MG63 (cell line): ENCODE results near the gene SH2D3C. TPM values are rescaled to one million over a fixed set of nuclear protein-coding genes. Genes with fewer than 3 reads are reported as not detected.

Experiments used
- DNase-seq: peaks from one replicate; pipeline ENCODE4 v3.0.0-alpha.2; 2020
- H3K27me3 ChIP-seq: fragments of 250-450 bp; sonication (Bioruptor Pico); 2 replicates; pipeline ENCODE4 v1.5.1; 2020; ENCODE audit warnings: mild to moderate bottlenecking, moderate library complexity
- H3K36me3 ChIP-seq: fragments of 250-450 bp; sonication (Bioruptor Pico); 2 replicates; pipeline ENCODE4 v1.5.1; 2020; ENCODE audit warnings: mild to moderate bottlenecking, moderate library complexity
- H3K4me3 ChIP-seq: fragments of 250-450 bp; sonication (Bioruptor Pico); 2 replicates; pipeline ENCODE4 v1.5.1; 2020; ENCODE audit warnings: mild to moderate bottlenecking, moderate library complexity
- H3K9me3 ChIP-seq: fragments of 250-450 bp; sonication (Bioruptor Pico); 2 replicates; pipeline ENCODE4 v1.5.1; 2020; ENCODE audit warnings: mild to moderate bottlenecking, moderate library complexity
- total RNA-seq: library from RNA; depleted of rRNA; stranded (reverse); fragments of >200 nt; shearing (Covaris generic); gene quantifications from 2 replicates; pipeline ENCODE4 v1.2.3, GENCODE V29; 2014; ENCODE audit warnings: low replicate concordance

The SH2D3C gene
- total RNA-seq, 1 experiment from 2014 or later: not detected

DNA sequence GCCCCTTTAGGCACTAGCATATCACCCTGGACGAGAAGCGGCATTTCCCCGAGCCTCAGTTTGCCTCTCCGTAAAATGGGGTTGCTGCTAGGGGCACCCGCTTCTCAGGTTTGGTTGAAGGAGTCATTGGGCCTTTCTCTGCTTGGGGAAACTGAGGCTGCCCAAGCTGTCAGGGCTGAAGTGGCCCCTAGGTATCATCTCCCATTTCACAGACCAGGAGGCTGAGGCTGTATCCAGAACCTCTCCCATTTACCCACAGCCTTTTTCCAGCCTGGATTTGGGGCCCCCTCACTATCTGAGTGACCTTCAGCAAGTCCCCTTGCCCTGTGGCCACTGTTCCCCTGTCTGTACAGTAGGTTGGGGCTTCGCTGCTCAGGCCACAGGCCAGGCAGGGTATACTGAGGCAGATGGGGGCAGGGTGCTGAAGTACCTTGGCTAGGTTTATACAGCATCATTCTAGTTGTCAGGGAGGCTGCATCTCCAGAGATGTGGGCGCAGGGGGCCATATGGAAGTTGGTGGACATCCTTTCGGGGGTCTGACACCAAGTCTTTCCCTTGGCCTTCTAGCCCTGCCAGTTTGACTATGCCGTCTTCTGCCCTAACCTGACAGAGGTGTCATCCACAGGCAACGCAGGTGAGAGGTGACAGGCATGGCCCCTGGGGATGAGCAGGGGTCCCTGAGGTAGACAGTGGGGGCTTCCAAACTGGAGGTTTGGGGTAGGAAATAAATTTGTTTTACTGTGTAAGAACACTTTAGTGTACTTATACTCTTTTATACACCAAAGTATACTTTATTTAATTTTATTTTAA is 32.1 kb upstream of the SH2D3C start:
- Histone ChIP-seq H3K27me3 (no peaks in the 10 kb centered on the region), H3K4me3 (no peak overlapping the region), H3K36me3 (peaks cover 66% of the 10 kb centered on the region), H3K9me3 (no peaks in the 10 kb centered on the region)
- DNase-seq: no peak

DNA sequence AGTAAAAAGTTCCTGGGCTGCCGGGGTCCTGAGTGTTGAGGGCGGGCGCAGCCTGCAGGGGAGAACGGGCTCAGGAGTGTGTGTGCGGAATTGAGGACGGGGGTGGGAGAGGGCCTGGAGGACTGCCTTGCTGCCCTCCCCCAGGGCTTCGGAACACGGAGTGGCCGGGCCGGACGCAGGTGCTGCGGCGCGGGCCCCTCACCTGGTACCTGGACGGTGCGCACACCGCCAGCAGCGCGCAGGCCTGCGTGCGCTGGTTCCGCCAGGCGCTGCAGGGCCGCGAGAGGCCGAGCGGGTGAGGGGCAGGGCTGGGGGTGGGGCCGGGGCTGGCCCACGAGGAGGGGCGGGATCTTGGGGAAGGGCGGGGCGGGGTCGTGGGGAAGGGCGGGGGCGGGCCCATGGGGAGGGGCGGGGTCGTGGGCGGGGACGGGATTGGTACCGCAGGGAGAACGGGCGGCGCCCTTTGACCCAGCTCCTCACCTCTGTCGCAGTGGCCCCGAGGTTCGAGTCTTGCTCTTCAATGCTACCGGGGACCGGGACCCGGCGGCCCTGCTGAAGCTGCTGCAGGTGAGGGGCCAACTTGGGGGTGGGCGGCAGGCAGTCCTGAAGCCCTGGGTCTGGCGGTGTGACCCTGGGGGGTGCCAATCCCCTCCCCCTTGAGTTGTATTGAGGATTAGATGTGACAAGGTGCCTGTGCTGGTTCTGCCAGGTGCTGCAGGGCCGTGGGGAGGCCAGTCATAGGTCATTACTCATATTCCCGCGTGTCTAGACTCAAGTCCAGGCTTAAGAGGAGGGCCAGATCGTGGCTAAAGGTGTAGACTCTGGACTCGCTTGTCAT is 31.3 kb upstream of the SH2D3C start:
- Histone ChIP-seq H3K4me3 (no peak overlapping the region), H3K27me3 (no peaks in the 10 kb centered on the region), H3K36me3 (peaks cover 67% of the 10 kb centered on the region), H3K9me3 (no peaks in the 10 kb centered on the region)
- DNase-seq: no peak

DNA sequence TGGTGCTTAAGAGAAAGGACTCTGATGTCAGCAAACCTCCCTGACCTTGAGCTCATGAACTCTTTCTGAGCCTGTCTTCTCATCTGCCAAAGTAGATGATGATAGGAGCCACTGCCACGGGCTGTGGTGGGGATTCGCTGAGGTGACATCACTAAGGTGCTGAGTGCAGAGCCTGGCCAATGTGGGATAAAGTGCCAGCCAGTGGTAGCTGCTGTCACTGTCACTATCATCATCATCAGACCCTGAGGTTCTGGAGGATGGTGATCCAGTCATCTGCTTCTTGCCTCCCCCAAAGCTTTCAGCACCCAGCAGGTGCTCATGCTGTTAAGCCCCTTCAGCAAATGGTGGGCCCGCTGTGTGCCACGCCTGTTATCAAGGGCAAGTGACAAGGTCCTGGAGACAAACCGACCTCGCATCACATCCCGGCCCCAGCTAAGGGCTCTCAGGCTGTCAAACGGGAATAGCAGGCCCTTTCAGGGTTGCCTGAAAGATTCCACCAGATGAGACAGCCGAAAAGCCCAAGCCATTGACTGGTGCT is 30.6 kb upstream of the SH2D3C start:
- DNase-seq: no peak
- no peaks in the 10 kb centered on the region for H3K9me3 ChIP-seq
- peaks cover 68% of the 10 kb centered on the region for H3K36me3 ChIP-seq
- no peak overlapping the region for H3K4me3 ChIP-seq
- no peaks in the 10 kb centered on the region for H3K27me3 ChIP-seq

DNA sequence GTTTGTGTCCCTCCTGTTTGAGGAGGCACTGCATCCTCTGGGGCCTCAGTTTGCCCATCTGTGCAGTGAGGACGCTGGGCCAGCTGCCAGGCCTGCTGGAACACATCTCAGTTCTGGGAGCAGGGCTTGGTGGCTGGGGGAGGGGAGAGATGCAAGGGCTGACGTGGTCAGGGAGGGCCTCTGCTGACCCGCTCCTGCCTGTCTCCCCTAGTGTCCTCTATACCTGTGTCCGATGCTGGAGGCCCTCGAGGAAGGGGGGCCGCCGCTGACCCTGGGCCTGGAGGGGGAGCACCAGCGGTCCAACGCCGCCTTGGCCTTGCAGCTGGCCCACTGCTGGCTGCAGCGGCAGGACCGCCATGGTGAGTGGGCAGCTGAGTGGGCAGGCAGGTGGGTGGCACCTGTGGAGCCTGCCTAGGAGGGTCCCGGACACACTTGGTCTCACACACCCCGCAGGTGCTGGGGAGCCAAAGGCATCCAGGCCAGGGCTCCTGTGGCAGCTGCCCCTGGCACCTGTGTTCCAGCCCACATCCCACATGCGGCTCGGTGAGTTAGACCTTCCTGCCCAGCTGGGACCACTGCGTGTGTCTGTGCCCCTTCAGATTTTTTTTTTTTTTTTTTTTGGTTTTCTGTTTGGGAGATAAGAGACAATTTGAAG is 30.0 kb upstream of the SH2D3C start:
- no peaks in the 10 kb centered on the region for H3K27me3 ChIP-seq
- H3K4me3 ChIP-seq: no peak overlapping the region
- H3K36me3 ChIP-seq: peaks cover 64% of the 10 kb centered on the region
- DNase-seq: no peak
- no peaks in the 10 kb centered on the region for H3K9me3 ChIP-seq

DNA sequence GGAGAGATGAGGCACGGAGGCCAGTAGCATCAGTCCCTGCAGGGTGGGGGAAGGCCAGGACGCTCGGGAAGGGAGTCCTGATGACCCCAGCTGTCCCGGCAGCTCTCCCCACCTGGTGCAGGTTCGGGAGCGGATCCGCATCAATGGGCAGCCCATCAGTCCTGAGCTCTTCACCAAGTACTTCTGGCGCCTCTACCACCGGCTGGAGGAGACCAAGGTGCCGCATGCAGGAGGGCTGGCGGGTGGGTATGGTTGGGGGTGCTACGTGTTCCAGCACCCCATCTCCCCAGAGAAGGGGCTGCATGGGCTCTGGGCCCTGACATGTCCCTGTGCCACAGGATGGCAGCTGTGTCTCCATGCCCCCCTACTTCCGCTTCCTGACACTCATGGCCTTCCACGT is 28.4 kb upstream of the SH2D3C start:
- Histone ChIP-seq H3K4me3 (no peak overlapping the region), H3K36me3 (peaks cover 53% of the 10 kb centered on the region), H3K9me3 (no peaks in the 10 kb centered on the region), H3K27me3 (no peaks in the 10 kb centered on the region)
- DNase-seq: no peak

DNA sequence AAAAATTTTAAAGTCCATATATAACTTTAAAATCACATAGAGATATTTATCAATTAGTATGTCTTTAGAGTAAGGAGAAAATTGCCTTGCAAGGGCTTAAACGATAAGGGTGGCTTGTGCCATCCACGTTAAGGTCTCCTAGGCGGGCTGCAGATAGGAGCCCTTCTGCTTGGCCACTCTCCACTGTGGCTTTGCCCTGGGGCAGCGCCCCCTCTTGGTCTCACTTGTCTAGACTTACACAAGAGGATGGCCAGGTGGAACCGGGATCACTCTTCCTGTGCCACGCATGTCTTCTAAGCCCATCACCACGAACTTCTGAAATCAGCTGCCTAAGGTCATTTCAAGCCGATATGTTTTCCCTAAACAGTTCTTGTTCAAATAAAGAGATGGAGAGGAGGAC is 27.2 kb upstream of the SH2D3C start:
- Histone ChIP-seq H3K4me3 (no peak overlapping the region), H3K36me3 (peaks cover 49% of the 10 kb centered on the region), H3K27me3 (no peaks in the 10 kb centered on the region), H3K9me3 (no peaks in the 10 kb centered on the region)
- no peak for DNase-seq

DNA sequence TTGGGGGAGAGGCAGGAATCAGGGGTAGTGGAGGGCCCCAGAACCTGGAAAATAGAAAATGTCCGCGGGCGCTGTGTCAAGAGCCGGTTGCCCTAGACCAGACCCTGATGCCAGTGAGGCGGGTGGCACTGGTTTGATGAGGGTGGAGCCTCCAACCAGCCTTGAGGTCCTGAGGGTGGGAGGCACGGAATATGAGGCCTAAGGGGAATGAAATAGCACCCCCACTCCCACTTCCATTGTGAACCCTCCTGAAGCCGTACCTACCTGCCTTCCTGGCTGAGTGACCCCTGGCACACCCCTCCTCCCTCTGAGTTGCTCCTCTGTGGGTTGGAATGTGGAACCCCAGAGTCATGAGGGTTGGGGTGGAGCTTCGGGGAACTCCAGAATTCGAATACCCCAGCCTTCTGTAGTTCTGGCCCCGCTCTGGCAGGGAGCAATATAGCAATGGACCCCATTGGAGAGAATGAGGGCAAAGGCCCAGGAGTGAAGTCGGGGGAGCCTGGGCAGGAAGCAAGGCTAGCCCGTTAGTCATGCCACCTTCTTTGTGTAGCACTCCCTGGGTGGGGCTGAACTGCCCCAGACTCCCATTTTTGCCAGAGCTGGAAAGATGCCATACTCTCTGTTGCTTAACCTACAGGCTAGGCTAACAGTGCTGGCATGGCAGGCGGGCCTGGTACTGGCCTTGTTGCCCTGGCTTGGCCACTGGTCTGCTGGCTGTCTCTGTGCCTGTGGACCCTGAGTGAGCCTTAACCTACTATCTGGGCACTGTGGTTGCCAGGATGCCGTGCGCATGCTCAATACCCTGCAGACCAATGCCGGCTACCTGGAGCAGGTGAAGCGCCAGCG is 25.3 kb upstream of the SH2D3C start:
- DNase-seq: peak; percentile 74
- H3K9me3 ChIP-seq: no peaks in the 10 kb centered on the region

DNA sequence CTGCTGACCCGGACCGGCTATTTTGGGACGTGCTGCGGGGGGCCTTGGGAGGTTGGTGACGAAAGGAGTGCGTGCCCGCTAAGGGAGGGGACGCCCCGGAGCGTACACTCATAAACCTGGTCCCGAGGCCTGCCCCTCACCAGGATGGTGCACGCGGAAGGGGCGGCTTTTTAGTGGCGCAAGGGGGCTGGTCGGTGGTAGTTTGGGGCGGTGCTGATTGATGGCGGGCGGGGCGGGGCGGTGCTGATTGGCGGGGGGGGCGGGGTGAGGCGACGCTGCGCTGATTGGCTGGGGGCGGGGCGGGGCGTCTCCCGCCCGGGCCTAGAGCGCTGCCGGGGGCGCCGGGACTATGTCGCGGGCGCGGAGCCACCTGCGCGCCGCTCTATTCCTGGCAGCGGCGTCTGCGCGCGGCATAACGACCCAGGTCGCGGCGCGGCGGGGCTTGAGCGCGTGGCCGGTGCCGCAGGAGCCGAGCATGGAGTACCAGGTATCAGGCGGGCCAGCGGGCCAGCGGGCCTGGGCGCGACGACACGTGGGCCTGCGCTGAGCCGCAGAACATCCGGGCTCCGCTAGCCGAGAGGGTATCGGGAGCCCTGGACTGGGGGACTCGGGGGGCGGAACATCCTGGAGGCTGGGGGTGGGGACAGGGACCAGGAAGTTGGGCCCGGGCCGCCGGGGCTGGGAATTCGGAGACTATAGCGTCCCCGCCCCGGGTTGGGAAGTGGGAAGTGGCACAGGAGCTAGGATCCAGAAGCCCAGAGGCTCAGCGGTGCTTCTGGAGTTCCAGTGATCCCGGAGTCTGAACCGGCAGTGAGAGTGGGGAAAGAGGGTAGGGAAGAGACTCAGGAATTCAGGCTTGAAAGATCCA is 24.3 kb upstream of the SH2D3C start, which contains the start of gene FPGS:
Gene FPGS (plus strand): TSS at position 307 of the 868 bp plus-strand sequence. CDS start 43 bp downstream, at position 350.
- Histone ChIP-seq H3K27me3 (no peaks in the 10 kb centered on the region), H3K9me3 (no peaks in the 10 kb centered on the region), H3K36me3 (peaks cover 33% of the 10 kb centered on the region), H3K4me3 (peak within 1 kb of the TSS; percentile 84)
- peak; percentile 92 for DNase-seq

More for the DNA sequence above, 25.3 kb upstream of the SH2D3C start:
- Histone ChIP-seq H3K36me3 (peaks cover 36% of the 10 kb centered on the region), H3K4me3 (peak overlapping the region; percentile 84), H3K27me3 (no peaks in the 10 kb centered on the region)

DNA sequence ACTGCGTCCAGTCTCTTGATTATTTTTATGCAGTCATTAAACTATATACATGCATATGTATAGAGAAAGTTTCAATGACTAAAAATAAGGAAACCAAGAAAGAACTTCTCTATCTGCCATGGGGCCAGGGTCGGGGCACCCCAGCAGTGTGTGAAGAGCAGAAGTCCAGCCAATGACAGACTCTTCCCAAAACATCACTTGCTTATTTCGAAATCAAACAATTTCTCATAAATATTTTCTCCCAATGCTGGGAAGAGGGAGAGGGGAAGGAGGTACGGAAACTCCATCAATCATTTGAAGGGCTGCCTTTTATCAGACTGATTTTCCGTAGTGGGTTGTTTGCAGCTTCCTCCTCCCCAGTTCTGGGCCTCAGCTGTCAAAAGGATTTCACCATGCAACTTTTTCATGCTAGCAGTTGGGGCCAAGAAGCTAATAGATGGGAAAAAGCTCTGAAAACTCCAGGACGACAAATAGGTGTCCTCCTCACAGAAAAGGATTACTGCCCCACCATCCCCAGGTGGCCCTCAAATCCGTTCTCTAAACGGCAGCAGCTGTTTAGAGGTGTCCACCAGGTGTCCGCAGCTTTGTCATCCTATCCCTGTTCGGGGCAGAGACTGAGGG is 23.6 kb upstream of the SH2D3C start:
- Histone ChIP-seq H3K9me3 (no peaks in the 10 kb centered on the region), H3K4me3 (peak overlapping the region; percentile 84), H3K36me3 (peaks cover 26% of the 10 kb centered on the region), H3K27me3 (no peaks in the 10 kb centered on the region)
- no peak for DNase-seq

DNA sequence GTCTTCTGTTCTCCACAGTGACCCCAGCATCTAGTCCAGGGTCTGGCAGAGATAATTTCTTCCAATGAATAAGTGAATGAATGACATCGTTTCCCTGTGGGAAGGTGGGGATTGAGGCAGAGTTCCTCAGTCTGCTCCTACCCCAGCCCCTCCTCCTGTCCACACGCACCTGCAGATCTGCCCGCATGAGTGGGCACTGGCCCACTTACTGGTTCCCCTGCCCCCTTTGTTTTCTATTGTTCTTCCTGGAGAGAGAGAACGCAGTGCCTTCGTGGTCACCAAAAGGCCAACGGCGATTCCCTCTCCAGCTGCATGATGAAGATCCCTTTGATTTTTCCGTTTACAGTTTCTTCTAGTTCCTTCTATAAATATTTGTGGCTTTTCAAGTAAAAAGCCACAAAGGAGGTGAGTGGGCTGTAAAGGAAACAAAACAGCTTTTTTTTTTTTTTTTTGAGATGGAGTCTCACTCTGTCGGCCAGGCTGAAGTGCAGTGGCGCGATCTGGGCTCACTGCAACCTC is 18.4 kb upstream of the SH2D3C start:
- H3K36me3 ChIP-seq: peaks cover 17% of the 10 kb centered on the region
- DNase-seq: no peak
- H3K4me3 ChIP-seq: no peak overlapping the region
- no peaks in the 10 kb centered on the region for H3K27me3 ChIP-seq
- H3K9me3 ChIP-seq: no peaks in the 10 kb centered on the region

DNA sequence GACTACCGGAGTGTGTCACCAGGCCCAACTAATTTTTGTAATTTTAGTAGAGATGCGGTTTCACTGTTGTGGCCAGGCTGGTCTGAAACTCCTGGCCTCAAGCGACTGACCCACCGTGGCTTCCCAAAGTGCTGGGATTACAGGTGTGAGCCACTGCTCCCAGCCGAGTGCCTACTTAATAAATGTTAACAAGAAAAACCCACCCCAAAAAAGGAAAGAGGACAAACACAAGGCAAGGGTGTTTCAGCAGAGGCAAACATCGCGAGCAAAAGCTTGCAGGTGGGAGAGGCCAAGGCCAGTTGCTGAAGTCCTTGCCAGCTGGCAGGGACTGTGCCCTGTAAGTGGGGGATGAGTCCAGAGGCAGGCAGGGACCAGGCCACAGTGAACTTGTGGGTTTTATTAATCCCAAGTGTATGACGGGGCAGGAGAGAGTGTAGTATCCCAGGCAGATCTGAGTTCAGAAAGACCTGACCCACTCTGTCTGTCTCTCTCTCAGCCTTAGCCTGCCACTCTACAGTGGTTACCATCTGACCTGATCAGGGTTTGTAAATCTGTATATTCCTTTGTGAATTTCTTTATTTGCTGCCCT is 17.9 kb upstream of the SH2D3C start:
- peak; percentile 39 for DNase-seq
- Histone ChIP-seq H3K9me3 (no peaks in the 10 kb centered on the region), H3K4me3 (no peak overlapping the region), H3K27me3 (no peaks in the 10 kb centered on the region), H3K36me3 (peaks cover 20% of the 10 kb centered on the region)

DNA sequence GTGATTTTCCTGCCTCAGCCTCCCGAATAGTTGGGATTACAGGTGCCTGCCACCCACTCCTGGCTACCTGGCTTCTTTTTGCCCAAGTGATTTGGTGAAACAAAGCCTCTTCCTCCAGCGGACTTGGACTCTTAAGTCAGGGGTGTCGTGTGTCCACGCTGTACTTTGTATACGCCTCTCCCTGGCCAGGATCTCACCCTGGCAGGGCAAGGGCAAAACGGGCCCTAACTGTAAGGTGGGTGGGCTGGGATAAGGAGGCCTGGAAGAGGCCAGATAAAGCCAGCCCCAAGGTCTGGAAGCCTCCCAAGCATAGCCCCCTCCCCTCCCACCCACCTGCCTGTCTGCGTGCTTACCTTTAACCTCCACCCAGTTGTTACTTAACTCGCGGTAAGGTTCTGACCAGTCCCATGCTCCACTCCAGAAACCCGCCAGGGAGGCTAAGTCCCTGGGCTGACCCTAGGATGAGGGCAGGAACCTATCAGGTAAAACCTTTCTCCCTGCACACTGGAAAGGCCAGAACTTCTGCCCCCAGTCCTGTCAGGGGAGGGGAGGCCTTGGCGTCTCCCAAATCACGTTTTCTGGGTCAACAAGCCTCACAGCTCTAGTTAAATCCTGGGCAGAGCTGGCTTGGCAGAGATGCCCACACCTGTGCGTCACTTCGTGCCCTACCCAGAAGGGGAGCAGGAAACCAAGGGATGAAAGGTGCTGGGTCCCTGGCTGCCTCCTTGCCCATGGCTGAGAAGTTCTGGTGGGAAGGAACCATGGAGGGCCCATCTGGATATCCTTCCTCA is 15.7 kb upstream of the SH2D3C start:
- no peak overlapping the region for H3K4me3 ChIP-seq
- H3K9me3 ChIP-seq: no peaks in the 10 kb centered on the region
- H3K36me3 ChIP-seq: peaks cover 41% of the 10 kb centered on the region
- no peaks in the 10 kb centered on the region for H3K27me3 ChIP-seq
- no peak for DNase-seq

DNA sequence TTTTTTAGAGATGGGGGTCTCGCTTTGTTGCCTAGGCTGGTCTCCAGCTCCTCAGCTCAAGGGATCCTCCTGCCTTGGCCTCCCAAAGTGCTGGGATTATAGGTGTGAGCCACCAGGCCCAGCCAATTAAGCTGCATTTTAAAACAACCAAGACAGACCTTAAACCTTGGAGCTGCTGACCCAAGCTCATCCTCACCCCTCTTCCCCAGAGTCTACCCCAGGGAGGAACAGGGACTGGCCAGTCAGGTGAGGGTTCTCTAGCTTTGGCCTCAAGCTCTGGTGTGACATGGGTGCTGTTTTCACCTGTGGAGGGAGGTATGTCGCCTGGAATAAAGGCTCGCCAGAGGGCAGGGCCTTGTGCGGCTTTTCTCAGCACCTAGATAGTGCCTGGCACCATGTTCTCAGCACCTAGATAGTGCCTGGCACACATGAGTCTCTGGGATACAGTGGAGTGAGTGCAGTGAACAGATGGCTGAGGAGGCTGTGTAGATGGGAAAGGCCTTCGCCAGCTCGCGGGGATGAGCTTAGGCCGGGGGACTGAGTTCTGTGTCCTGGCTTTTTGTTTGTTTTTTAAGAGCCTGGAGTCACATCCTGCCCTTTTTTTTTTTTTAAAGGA is 14.7 kb upstream of the SH2D3C start:
- Histone ChIP-seq H3K27me3 (no peaks in the 10 kb centered on the region), H3K36me3 (peaks cover 51% of the 10 kb centered on the region), H3K9me3 (no peaks in the 10 kb centered on the region), H3K4me3 (no peak overlapping the region)
- no peak for DNase-seq
